ENCODE results near the gene KIF6.

Gene KIF6

DNA sequence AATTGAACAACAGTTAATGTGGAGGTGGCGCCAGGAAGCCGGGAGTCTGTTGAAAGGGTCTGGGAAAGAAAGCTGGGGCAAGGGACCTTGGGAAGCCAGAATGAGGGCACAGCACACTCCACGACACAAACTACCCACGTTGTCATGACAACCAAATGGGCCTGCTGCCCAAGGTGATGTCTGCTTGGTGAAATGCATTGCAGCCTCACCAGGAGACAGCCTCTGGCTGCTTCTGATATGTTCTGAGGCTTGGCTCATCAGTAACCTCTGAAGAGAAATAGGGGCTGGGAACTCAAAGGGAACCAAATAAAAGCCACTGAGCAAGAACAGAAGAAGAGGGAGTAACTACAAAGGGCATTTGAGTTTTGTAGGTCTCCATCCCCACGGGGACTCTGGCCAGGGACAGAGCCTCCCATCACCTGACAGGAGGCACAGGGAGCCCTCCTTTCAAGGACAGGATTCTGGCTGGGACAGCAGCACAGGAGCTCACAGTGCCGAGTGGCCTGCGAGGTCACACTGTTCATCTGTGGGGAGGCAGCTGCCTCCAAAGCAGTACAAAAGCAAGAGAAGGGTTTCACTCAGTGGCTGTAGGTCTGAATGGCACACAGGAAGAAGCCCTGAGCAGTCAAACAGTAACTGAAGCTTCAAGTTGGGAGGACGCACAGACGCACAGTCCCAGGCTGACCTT is 358.1 kb downstream of the KIF6 start:
- no peak overlapping the region for H3K4me3 ChIP-seq (replicated peaks in 1 of 2; ENCODE audit: low read depth in 2 of 2, low read length in 2 of 2)
- no peak for DNase-seq (ENCODE audit: low read depth in 2 of 2)
- TF ChIP-seq, protein P1, sequence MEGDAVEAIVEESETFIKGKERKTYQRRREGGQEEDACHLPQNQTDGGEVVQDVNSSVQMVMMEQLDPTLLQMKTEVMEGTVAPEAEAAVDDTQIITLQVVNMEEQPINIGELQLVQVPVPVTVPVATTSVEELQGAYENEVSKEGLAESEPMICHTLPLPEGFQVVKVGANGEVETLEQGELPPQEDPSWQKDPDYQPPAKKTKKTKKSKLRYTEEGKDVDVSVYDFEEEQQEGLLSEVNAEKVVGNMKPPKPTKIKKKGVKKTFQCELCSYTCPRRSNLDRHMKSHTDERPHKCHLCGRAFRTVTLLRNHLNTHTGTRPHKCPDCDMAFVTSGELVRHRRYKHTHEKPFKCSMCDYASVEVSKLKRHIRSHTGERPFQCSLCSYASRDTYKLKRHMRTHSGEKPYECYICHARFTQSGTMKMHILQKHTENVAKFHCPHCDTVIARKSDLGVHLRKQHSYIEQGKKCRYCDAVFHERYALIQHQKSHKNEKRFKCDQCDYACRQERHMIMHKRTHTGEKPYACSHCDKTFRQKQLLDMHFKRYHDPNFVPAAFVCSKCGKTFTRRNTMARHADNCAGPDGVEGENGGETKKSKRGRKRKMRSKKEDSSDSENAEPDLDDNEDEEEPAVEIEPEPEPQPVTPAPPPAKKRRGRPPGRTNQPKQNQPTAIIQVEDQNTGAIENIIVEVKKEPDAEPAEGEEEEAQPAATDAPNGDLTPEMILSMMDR (IDR thresholded peaks at IDR 0.05; ENCODE audit: low read depth, low read length) = no peak

DNA sequence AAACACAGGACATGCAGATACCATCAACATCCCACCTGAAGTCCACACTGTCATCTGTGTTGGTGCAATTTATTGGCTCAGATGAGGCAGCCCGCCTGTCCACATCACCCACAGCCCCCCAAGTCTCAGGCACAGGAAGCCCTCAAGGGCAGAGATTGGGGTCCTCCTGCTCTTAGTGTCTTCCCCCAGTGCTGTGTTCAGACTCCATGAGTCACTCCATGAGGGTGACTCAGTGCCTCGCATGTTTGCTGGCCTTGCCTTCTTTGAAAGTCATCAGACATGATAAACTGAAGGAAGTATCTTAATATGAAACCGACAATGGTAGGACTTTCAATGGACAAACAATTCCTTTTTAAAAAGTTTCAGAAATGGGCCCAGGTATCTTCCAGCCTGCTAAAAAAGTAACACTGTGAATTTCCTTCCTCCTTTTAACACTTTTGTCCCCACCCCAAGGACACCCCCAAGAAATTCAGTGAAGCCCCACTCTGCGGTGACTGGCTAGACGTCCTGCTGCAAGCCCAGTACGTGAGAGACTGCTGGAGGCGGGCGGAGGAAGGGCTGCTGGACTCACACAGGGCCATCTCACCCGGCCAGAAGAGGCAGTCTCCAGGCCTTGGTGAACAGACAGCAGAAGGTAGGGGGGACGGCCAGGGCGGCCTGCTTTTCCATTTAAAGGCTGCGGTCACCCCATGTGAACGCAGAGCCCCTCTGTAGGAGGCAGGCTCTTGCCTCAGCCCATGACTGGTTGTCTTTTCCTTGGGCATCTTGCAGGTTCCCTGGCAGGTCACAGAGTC is 359.7 kb downstream of the KIF6 start:
- H3K4me3 ChIP-seq (replicated peaks in 1 of 2; ENCODE audit: low read depth in 2 of 2, low read length in 2 of 2) = no peak overlapping the region
- TF ChIP-seq, protein P1 (IDR thresholded peaks at IDR 0.05; ENCODE audit: low read depth, low read length) = no peak
- peak in 1 of 2 donors; percentile 65 for DNase-seq (ENCODE audit: low read depth in 2 of 2)

GRCh38 chr6:39363280-39363679 is 361.9 kb downstream of the KIF6 start:
- no peak overlapping the region for H3K4me3 ChIP-seq (replicated peaks in 1 of 2; ENCODE audit: low read depth in 2 of 2, low read length in 2 of 2)
- TF ChIP-seq, protein P1 (IDR thresholded peaks at IDR 0.05; ENCODE audit: low read depth, low read length) = no peak
- no peak for DNase-seq (ENCODE audit: low read depth in 2 of 2)

- DNase-seq (ENCODE audit: low read depth in 2 of 2) = peak in 1 of 2 donors; percentile 38
- TF ChIP-seq, protein P1 (IDR thresholded peaks at IDR 0.05; ENCODE audit: low read depth, low read length) = peak; percentile 8
- no peak overlapping the region for H3K4me3 ChIP-seq (replicated peaks in 1 of 2; ENCODE audit: low read depth in 2 of 2, low read length in 2 of 2)
Measured at GRCh38 chr6:39362487-39362865, 362.7 kb downstream of the KIF6 start.

DNA sequence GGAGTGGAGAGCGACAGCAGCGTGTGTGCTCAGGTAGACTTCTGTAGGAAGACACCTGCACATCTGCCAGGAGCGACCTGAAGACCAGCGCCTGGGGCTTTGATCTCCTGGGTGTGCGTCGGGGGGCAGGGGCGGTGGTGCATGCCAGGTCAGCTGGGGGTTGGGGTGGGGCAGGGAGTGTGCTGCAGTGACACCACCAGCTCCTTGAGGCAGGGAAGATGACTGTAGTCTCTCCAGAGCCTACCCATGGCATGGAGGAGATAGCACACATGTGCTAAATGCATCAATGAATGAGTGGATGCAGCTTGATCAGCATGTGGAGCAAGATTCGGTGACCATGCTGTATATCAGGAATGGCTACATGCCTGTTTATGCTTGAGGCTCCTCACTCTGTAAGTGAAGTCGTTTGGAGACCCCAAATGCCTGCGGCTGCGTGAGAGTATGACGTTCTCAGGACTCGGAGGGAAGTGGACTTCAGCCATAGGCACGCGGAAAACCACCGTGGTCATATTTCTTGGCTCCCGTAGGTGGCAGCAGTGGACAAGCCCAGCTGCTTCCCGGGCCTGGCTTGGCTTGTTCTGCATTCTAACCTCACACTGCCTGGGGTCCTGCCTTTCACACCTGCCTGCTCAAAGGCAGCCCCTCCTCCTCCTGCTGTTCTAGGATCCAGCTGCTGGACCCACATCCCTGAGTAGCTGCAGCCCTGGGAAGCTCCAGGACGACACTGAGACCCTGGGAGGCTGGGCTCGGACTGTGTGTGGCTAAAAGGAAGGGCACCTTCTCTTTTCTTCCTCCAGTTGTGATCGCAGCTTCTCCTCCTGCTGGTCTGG is 363.3 kb downstream of the KIF6 start:
- DNase-seq (ENCODE audit: low read depth in 2 of 2) = peak; percentile 71 to 72
- no peak overlapping the region for H3K4me3 ChIP-seq (replicated peaks in 1 of 2; ENCODE audit: low read depth in 2 of 2, low read length in 2 of 2)
- TF ChIP-seq, protein P1 (IDR thresholded peaks at IDR 0.05; ENCODE audit: low read depth, low read length) = peak; percentile 87

GRCh38 chr6:39360378-39360777 is 364.8 kb downstream of the KIF6 start:
- DNase-seq (ENCODE audit: low read depth in 2 of 2) = no peak
- H3K4me3 ChIP-seq (replicated peaks in 1 of 2; ENCODE audit: low read depth in 2 of 2, low read length in 2 of 2) = no peak overlapping the region
- TF ChIP-seq, protein P1 (IDR thresholded peaks at IDR 0.05; ENCODE audit: low read depth, low read length) = no peak

All from cardiac fibroblast (primary cell).